Sigmoid colon (tissue), 4 donors: ENCODE results near the gene NODAL.

Source experiments
- CTCF ChIP-seq, 4 experiments: fragments of 450-650 bp in 3 of 4; fragments of 200-600 bp in 1 of 4; IDR thresholded peaks; one replicate each; pipeline ENCODE4 v1.5.1; 2016 to 2019; ENCODE audit warnings: antibody characterized with exemption in 4 of 4, mild to moderate bottlenecking in 3 of 4, moderate library complexity in 2 of 4
- EP300 ChIP-seq, 4 donors: sonication (generic); formaldehyde crosslinking; IDR thresholded peaks; one replicate each; pipeline ENCODE4 v1.6.1; 2017; ENCODE audit warnings: antibody characterized with exemption in 4 of 4
- POLR2A ChIP-seq, 2 donors: fragments of 450-650 bp; IDR thresholded peaks; one replicate each; pipeline ENCODE4 v1.6.1; 2016; ENCODE audit warnings: antibody characterized with exemption in 2 of 2, mild to moderate bottlenecking in 2 of 2, moderate library complexity in 2 of 2
- POLR2AphosphoS5 ChIP-seq, 4 donors: sonication (generic); formaldehyde crosslinking; IDR thresholded peaks; one replicate each; pipeline ENCODE4 v1.6.1; 2017; ENCODE audit warnings: antibody characterized with exemption in 4 of 4

GRCh38 chr10:70412356-70412755, 29.1 kb downstream of the NODAL start:
- TF ChIP-seq CTCF (IDR thresholded peaks at IDR 0.05), result no peak
- TF ChIP-seq POLR2A (IDR thresholded peaks at IDR 0.05), result no peak
- TF ChIP-seq EP300 (IDR thresholded peaks at IDR 0.05), result no peak
- TF ChIP-seq POLR2AphosphoS5 (IDR thresholded peaks at IDR 0.05), result no peak
